Hepatocyte (in vitro differentiated cells): ENCODE data around the gene CD164L2. TPM values are rescaled to one million over a fixed set of nuclear protein-coding genes. Genes with fewer than 3 reads are reported as not detected.

Experiments used
- DNase-seq: peaks from one replicate; pipeline ENCODE4 v3.0.0-alpha.2; 2016; ENCODE audit warnings: low spot score
- H2AFZ ChIP-seq: fragments of 200-600 bp; sonication (generic); 2 replicates; pipeline ENCODE4 v1.6.0; 2016; ENCODE audit warnings: antibody characterized with exemption, mild to moderate bottlenecking
- H3K27ac ChIP-seq: fragments of 200-600 bp; sonication (generic); 2 replicates; pipeline ENCODE4 v1.5.1; 2016; ENCODE audit warnings: mild to moderate bottlenecking
- H3K27me3 ChIP-seq: fragments of 200-600 bp; sonication (generic); 2 replicates; pipeline ENCODE4 v1.6.1; 2016
- H3K36me3 ChIP-seq: fragments of 200-600 bp; sonication (generic); replicated peaks from 2 replicates; pipeline ENCODE4 v1.5.1; 2016; ENCODE audit warnings: low read depth; ENCODE audit not compliant: insufficient read depth
- H3K4me1 ChIP-seq: fragments of 200-600 bp; sonication (generic); 2 replicates; pipeline ENCODE4 v1.5.1; 2016; ENCODE audit warnings: mild to moderate bottlenecking, moderate library complexity; ENCODE audit not compliant: insufficient read depth
- H3K4me2 ChIP-seq: fragments of 200-600 bp; sonication (generic); 2 replicates; pipeline ENCODE4 v1.6.0; 2016
- H3K4me3 ChIP-seq: fragments of 200-600 bp; sonication (generic); 2 replicates; pipeline ENCODE4 v1.5.1; 2016; ENCODE audit warnings: mild to moderate bottlenecking
- H3K79me2 ChIP-seq: fragments of 200-600 bp; sonication (generic); 2 replicates; pipeline ENCODE4 v1.6.0; 2017; ENCODE audit warnings: mild to moderate bottlenecking
- H3K9me2 ChIP-seq: fragments of 200-600 bp; sonication (generic); replicated peaks from 2 replicates; pipeline ENCODE4 v1.6.0; 2017; ENCODE audit warnings: mild to moderate bottlenecking; ENCODE audit not compliant: insufficient read depth
- H3K9me3 ChIP-seq: fragments of 200-600 bp; sonication (generic); 2 replicates; pipeline ENCODE4 v1.5.1; 2016; ENCODE audit warnings: low read depth, mild to moderate bottlenecking
- H4K20me1 ChIP-seq: fragments of 200-600 bp; sonication (generic); 2 replicates; pipeline ENCODE4 v1.6.0; 2016; ENCODE audit warnings: mild to moderate bottlenecking; ENCODE audit not compliant: insufficient read depth, poor library complexity, severe bottlenecking
- EZH2 ChIP-seq: fragments of 200-600 bp; sonication (generic); IDR thresholded peaks from 2 replicates; pipeline ENCODE4 v1.6.1; 2016; ENCODE audit warnings: antibody characterized with exemption, mild to moderate bottlenecking, borderline replicate concordance
- EZH2phosphoT487 ChIP-seq: fragments of 200-600 bp; sonication (generic); IDR thresholded peaks from one replicate; pipeline ENCODE4 v1.6.1; 2018; ENCODE audit warnings: antibody characterized with exemption, mild to moderate bottlenecking, low read depth, moderate library complexity; ENCODE audit not compliant: unreplicated experiment, severe bottlenecking
- WGBS: methylation state at CpG from one replicate; pipeline ENCODE4 v1.1.6; 2016; ENCODE audit warnings: low lambda C conversion rate; ENCODE audit errors: missing lambda C conversion rate; 5-methylcytosine and 5-hydroxymethylcytosine counted together
- polyA plus RNA-seq: library from polyadenylated mRNA; unstranded; fragments of >200 nt; fragmentation: Nextera tagmentation; extraction: Ambion mirVana; gene quantifications from 2 replicates; pipeline ENCODE4 v1.2.1, GENCODE V29; 2016
- total RNA-seq: library from RNA; depleted of rRNA; stranded (reverse); fragments of >200 nt; gene quantifications from 2 replicates; pipeline ENCODE4 v1.2.3, GENCODE V29; 2014
- TF ChIP-seq, protein P1 (sequence below): fragments of 200-600 bp; sonication (generic); IDR thresholded peaks from 2 replicates; pipeline ENCODE4 v1.5.1; 2016; ENCODE audit warnings: antibody characterized with exemption, mild to moderate bottlenecking; ENCODE audit not compliant: poor library complexity

CD164L2 gene
- total and polyA plus RNA-seq, 2 experiments from 2014 or later, result 0.19 TPM; not detected in 1

DNA sequence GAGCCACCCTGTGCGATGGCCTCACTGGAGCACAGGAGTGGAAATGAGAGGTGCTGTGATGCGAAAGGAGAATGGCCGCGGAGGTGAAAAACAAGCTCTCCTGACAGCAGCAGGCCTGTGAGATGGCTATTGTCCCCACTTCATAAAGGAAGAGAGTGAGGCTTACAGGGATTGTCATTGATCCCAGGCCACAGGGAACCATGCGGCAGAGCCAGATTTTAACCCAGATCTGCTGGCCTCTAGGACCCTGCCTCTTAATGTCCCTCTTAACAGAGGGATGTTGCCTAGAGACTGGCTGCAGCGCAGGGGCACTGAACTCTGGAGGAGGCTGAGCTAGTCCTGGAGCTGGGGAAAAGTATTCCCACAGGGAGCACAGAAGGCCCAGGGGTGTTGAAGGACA is 44.4 kb downstream of the CD164L2 start:
- no peaks in the 10 kb centered on the region for H4K20me1 ChIP-seq
- H3K36me3 ChIP-seq, result no peaks in the 10 kb centered on the region
- TF ChIP-seq, protein P1, sequence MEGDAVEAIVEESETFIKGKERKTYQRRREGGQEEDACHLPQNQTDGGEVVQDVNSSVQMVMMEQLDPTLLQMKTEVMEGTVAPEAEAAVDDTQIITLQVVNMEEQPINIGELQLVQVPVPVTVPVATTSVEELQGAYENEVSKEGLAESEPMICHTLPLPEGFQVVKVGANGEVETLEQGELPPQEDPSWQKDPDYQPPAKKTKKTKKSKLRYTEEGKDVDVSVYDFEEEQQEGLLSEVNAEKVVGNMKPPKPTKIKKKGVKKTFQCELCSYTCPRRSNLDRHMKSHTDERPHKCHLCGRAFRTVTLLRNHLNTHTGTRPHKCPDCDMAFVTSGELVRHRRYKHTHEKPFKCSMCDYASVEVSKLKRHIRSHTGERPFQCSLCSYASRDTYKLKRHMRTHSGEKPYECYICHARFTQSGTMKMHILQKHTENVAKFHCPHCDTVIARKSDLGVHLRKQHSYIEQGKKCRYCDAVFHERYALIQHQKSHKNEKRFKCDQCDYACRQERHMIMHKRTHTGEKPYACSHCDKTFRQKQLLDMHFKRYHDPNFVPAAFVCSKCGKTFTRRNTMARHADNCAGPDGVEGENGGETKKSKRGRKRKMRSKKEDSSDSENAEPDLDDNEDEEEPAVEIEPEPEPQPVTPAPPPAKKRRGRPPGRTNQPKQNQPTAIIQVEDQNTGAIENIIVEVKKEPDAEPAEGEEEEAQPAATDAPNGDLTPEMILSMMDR, result no peak
- no peak for TF ChIP-seq EZH2
- H3K27me3 ChIP-seq, result no peaks in the 10 kb centered on the region
- H3K4me3 ChIP-seq, result no peak overlapping the region
- no peak overlapping the region for H3K4me2 ChIP-seq
- no peaks in the 10 kb centered on the region for H3K9me2 ChIP-seq
- H3K27ac ChIP-seq, result no peak overlapping the region
- no peak for DNase-seq
- no peaks in the 10 kb centered on the region for H3K9me3 ChIP-seq
- H2AFZ ChIP-seq, result no peak overlapping the region
- peaks cover 16% of the 10 kb centered on the region for H3K4me1 ChIP-seq
- no peaks in the 10 kb centered on the region for H3K79me2 ChIP-seq
- WGBS, result 93% methylated on average over 6 of the region's 6 CpGs

DNA sequence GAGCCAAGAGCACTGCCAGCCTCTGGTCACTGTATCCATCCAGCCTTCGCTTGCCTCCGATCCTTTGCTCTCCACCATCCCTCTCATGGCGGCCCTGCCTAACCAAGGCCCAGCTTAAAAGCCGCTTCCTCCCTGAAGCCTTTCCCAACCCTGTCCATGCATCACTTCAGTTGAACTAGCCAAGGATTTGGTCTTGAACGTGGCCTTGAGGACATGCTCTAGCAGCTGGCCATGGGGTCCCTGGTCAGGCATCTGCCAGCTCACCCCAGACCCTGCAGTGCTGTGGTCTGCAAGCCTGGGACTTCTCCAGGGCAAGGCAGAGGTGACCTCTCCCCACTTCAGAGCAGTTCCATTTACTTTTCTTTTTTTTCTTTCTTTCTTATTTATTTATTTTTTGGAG is 46.4 kb downstream of the CD164L2 start:
- 95% methylated on average over 5 of the region's 5 CpGs for WGBS
- Histone ChIP-seq H3K27ac (no peak overlapping the region), H3K4me2 (no peak overlapping the region), H2AFZ (no peak overlapping the region), H3K4me1 (no peaks in the 10 kb centered on the region), H4K20me1 (no peaks in the 10 kb centered on the region), H3K9me3 (no peaks in the 10 kb centered on the region), H3K27me3 (no peaks in the 10 kb centered on the region), H3K79me2 (no peaks in the 10 kb centered on the region), H3K36me3 (no peaks in the 10 kb centered on the region), H3K9me2 (no peaks in the 10 kb centered on the region), H3K4me3 (no peak overlapping the region)
- DNase-seq, result no peak
- TF ChIP-seq, protein P1, result no peak
- TF ChIP-seq EZH2phosphoT487 (no peak), EZH2 (no peak)

DNA sequence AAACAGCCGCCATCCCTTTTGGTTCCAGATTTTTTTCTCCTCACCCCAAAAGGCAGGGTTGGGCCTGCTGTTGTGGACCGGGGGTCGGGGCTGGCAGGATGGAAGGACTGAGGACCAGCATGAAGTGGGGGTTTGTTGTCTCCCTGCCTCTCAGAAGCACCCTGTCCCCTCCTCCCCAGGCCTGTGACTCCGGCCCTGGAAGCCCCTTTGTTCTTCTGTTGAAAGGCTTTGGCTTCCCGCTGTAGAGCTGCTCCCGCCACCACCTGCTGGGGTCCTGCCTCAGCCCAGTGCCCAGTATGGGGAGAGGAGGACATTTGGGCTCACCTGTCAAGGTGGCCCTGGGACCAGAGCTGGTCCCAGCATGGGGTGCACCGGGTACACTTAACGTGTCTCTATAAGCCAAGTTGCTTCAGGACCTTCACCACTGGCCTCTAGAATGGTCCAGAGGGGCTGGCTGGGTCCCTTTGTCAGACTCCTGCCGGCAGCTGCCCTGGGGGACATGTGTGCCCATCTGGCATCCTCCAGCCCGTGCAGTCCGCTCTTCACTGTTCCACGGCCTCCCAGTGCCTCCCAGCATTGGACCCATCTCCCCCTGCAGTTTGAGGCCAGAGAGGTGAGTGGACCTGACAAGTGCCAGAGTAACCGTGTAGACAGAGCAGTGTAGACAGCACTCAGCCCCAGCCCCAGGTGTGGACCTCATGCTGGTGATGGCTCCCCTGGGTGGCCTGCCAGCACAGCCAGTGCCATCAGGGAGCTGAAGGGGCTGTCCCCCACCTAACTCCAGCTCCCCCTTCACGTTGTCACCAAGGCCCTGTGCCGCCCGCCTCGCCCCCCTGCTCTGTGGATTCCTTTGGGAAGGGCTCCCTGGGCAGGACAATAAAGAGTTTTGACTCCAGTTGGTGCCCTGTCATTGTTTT is 47.4 kb downstream of the CD164L2 start:
- no peaks in the 10 kb centered on the region for H3K4me1 ChIP-seq
- DNase-seq, result no peak
- H3K79me2 ChIP-seq, result no peaks in the 10 kb centered on the region
- no peaks in the 10 kb centered on the region for H3K36me3 ChIP-seq
- WGBS, result 92% methylated on average over 17 of the region's 17 CpGs
- no peak overlapping the region for H3K27ac ChIP-seq
- no peak overlapping the region for H3K4me3 ChIP-seq
- no peaks in the 10 kb centered on the region for H4K20me1 ChIP-seq
- H3K4me2 ChIP-seq, result no peak overlapping the region
- H3K27me3 ChIP-seq, result no peaks in the 10 kb centered on the region
- no peaks in the 10 kb centered on the region for H3K9me3 ChIP-seq
- H2AFZ ChIP-seq, result no peak overlapping the region
- no peaks in the 10 kb centered on the region for H3K9me2 ChIP-seq
- TF ChIP-seq EZH2, result no peak
- TF ChIP-seq EZH2phosphoT487, result no peak
- TF ChIP-seq, protein P1, result no peak
